ENCODE results near the gene CTDP1.
A peak's percentile ranks its signal among the peaks of the same experiment; 100 is the strongest.
"Not testable (repeated sequence)": the region's sequence is repeated elsewhere in the genome, so short reads cannot be mapped to it uniquely, and the experiment has no call there.

Gene CTDP1

GRCh38 chr18:79682894-79683625 is 3.5 kb downstream of the CTDP1 start:
- DNase-seq (ENCODE audit: low spot score), result no peak

- DNase-seq (ENCODE audit: low spot score), result no peak
Measured at GRCh38 chr18:79683626-79684282, 4.2 kb downstream of the CTDP1 start.

DNA sequence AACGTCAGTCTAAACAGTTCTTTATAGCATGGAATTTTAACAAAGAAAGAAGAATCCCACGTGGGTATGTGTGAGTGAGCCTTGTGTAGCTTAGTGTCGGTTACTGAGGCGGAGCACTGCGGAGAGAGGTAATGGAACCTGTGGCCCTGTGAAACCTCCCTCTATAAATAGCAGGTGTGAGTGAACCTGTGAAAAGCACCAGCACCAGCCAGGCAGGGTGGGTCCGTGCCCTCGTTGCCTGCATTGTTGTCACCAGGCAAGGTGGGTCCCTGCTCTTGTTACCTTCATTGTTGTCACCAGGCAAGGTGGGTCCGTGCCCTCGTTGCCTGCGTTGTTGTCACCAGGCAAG is 4.7 kb downstream of the CTDP1 start:
- DNase-seq (ENCODE audit: low spot score), result peak; percentile 10

GRCh38 chr18:79684787-79685186 is 5.2 kb downstream of the CTDP1 start:
- DNase-seq (ENCODE audit: low spot score), result no peak

GRCh38 chr18:79685281-79685680 is 5.7 kb downstream of the CTDP1 start:
- DNase-seq (ENCODE audit: low spot score), result no peak

DNA sequence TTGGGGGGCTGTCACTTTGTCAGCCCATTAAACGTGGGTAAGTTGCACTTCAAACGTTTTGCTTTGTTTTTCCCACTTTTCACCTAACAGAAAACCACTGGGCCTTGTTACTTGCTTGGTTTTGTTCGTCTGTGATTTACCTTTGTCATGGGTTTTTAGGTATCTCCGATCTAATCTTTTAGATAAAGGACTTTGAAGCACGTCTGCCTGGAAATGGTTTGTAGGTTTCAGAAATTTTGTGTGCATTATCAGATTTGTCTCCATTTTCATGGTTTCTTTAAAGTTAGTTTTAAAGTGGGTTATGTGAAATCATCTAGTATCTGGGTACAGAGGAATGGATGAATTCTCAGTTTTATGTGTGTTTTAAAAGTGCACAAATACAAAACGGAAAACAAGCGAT is 6.4 kb downstream of the CTDP1 start:
- no peak for DNase-seq (ENCODE audit: low spot score)

DNA sequence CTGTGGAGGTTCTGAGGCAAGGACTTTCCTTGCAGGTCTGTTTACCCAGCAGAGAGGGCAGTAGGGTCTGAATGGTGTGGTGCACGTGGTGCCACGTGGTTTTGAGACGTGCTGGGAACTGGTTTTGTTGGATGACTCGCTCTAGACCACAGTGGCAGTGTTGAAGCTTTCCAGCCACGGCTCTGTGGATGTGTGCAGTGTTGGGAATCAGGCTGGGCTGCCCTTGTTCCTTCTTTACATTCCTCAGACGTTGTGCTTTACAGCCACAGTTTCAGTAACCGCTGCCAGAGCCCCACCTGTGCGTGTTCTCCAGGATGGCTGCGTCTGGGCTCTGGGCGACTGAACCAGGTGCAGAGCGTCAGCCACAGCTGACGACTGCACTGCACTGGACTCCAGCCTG is 8.2 kb downstream of the CTDP1 start:
- no peak for DNase-seq (ENCODE audit: low spot score)

DNA sequence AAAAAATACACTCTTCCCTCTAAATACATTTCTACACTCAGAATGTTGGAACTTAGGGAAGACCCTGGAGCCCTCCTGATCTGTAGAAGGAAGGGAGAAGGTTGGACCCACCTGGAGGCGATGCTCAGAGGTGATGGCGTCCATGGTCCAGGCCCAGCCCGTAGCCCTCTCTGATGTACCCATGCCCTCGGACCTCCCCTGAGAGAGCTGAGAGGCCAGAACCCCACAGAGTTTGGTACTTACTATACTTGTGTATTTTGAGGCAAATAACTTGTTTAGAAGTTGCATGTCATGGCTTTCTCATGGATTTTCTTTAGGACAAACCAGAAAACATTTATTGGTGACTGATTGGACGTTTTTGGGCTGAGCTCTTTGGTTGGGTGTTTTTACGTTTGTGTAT is 10.5 kb downstream of the CTDP1 start:
- no peak for DNase-seq (ENCODE audit: low spot score)

DNA sequence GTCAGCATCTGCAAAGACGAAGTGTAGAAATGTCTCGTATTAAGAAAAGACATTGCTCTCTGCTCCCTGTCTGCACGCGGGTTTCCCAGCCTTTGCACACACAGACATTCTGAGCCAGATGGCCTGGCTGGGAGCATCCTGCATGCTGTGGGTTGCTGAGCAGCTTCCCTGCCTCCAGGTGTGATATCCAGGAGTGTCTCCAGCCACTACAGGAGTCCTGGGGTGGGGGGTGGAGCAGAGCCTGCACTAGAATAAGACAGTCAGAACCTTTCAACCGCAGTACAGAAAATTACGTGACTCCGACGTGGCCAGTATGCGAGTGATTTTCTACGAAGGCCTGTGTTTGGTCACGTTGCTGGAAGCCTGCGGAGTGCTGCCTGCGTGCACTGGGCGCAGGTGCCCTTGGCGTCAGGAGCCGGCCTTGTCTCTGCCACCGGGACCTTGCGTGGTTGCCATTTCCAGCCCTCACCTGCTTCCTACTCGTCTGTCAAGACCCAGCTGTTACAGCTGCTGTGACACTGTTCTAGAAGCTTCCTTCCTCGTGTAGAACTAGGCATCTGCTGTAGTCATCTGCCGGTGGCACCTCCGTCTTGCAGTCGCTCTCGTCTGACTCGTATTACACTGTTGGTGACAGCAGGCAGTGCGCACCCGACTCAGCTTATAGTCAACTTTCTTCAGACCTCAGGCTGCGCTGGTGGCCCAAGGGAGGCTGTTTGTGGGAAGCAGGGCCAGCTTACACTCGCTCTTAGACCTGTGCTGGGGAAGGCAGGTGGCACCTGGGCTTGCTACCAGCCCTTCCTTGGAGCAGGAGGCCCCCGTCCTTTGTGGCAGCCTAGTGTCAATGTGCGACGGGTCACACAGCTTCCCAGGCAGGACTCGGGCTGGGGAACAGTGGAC is 11.2 kb downstream of the CTDP1 start:
- no peak for DNase-seq (ENCODE audit: low spot score)

GRCh38 chr18:79692056-79692455 is 12.5 kb downstream of the CTDP1 start:
- no peak for DNase-seq (ENCODE audit: low spot score)

DNA sequence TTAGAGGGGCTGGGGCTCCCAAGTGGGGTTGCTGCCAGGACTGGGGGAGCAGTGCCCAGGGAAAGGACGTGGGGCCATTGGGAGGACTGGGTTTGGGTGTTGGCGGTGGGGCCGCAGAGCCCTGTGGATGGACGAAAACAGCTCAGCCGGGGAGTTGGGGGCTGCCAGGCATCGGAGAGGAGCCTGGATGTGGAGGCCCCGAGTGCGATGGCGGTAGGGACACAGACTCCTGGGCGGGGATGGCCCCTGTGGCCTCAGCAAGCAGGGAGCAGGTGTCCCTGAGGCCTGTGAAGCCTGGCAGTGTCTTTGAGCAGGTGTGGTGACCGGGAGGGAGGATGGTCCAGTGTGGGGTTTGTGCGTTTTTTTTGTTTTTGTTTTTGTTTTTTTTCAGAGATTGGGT is 13.3 kb downstream of the CTDP1 start:
- DNase-seq (ENCODE audit: low spot score), result no peak

GRCh38 chr18:79693561-79694205 is 14.1 kb downstream of the CTDP1 start:
- DNase-seq (ENCODE audit: low spot score), result no peak

DNA sequence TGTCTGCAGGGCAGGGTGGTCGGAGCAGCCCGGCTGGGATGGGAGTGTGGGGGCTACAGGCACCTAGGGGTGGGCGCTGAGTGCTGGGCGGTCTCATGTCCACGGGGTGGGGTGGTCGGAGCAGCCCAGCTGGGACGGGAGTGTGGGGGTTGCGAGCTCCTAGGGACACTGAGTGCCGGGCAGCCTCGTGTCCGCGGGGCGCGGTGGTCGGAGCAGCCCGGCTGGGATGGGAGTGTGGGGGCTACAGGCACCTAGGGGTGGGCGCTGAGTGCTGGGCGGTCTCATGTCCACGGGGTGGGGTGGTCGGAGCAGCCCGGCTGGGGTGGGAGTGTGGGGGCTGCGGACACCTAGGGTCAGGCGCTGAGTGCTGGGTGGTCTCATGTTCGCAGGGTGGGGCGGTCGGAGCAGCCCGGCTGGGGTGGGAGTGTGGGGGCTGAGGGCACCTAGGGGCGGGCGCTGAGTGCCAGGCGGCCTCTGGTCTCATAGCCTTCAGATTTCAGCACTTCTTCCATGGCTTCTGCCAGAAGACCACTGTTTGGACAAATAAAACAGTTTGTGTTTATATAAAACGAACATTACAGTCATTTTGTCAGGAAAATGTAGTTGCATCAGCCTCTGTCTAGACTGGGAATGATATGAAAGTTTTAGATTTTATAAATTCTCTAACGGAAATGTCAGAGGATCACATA is 14.7 kb downstream of the CTDP1 start:
- DNase-seq (ENCODE audit: low spot score), result not testable (repeated sequence)

DNA sequence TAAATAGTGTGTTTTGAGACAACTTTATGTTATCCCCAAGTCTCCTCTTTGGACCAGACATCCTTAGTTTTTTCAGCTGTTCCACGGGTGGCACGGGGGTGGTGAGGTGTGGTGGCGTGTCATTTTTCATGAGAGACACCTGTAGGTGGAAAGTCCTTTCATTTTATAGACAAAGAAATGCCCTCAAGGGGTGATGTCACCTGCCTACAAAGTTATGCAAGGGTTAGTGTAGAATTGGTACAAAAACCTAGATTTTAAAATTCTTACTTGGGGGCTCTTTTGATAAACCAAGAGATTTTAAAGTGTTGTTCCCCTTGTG is 15.3 kb downstream of the CTDP1 start:
- no peak for DNase-seq (ENCODE audit: low spot score)

GRCh38 chr18:79695269-79695668 is 15.7 kb downstream of the CTDP1 start:
- no peak for DNase-seq (ENCODE audit: low spot score)

GRCh38 chr18:79695856-79696850 is 16.6 kb downstream of the CTDP1 start:
- DNase-seq (ENCODE audit: low spot score), result no peak

DNA sequence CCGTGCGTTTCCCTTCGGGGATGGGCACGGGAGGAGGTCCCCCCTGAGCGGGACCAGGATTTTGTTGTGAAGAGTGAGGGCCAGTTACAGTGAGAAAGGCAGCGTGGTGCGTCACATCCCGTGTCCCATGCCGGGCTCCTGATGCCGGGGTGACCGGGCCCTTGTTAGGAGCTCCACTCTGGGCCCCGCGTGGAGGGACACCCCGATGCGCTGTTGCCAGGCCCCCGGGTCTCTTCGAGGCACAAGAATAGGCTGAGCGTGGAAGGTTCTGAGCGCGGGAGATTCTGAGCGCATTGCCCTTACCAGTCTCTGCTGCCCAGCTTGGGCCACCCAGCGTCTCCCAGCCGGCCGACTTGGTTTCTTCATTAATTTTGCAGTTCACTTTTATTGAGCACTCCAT is 17.6 kb downstream of the CTDP1 start:
- no peak for DNase-seq (ENCODE audit: low spot score)

DNA sequence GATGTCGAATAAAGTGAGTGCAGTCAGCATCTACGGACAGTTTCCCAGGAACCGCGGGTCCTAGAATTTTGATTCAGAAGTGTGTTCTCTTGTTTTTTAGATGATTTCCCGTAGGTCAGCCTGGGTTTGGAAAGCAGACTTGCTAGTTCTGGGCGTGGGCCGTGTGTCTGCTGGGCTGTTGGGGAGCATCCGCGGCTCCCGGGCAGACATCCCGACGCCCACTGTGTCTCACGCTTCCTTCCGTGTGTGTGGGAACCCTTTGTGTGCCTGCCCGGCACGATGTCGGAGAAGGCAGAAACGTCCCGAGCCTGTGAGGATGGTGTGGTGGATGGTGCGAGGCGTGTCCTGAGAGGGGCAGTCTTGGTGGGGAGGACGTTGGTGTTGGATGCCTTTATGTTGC is 18.4 kb downstream of the CTDP1 start:
- DNase-seq (ENCODE audit: low spot score), result no peak

DNA sequence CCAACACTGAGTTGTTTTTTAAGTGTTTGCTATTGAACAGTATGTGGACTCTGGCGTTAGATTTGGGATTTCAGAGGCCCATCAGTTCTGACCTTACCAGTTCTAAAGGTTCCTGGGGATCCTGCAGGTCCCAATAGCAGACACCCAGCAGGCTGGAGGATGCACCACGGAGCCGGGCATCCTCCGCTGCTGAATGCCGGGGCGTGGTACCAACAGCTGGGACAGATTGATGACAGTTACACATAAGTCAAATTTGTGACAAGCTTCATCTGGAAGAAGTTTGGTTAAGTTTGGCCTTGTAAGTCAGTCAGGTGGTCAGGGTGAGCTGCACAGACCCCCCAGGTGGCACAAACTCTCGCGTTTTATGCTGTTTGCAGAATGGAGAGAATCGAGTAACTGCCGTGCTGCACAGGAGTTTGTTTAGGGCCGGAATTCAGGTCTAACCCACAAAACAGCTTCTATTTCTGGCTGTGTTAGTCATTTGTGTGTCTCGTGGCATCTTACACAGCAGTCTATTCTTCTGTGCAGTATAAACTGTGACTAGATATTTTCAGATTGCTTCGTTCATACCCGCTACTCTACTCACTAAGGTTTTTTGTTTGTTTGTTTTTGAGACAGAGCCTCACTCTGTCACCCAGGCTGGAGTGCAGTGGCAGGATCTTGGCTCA is 19.2 kb downstream of the CTDP1 start:
- no peak for DNase-seq (ENCODE audit: low spot score)

- DNase-seq (ENCODE audit: low spot score), result no peak
Measured at GRCh38 chr18:79699653-79700052, 20.1 kb downstream of the CTDP1 start.

Measured in CD4-positive, alpha-beta T cell treated with Interleukin-15 for 4 hours (primary cell).